ENCODE results near the gene FCGR3A. TPM values are rescaled to one million over a fixed set of nuclear protein-coding genes. Genes with fewer than 3 reads are reported as not detected.
A peak's percentile ranks its signal among the peaks of the same experiment; 100 is the strongest.
"Not testable (repeated sequence)": the region's sequence is repeated elsewhere in the genome, so short reads cannot be mapped to it uniquely, and the experiment has no call there.

The FCGR3A gene
- polyA plus RNA-seq, 3 donors from 2014 or later: 491 to 1,637 (median 1,471) TPM

- not testable (repeated sequence) for H3K27me3 Mint-ChIP-seq (ENCODE audit: low read depth in 3 of 3); H3K9me3 Mint-ChIP-seq
Measured at GRCh38 chr1:161571703-161572102, 22.1 kb upstream of the FCGR3A start.

DNA sequence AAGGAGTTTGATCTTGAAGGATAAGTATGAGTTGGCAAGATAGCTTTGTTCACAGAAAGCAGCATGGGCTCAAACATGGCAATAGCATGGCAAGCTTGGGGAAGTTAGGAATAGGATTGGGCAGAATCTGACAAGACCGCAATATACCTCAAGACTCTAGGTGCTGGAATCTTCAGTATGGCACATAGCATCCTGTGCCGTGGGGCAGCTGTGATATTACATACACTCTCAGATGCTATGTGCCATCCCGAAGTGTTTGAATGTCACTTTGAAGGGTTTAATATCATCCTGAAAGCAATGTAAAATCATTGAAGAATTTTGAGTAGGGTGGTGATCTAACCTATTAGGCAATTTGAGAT, 17.0 kb upstream of the FCGR3A start:
- H3K27ac Mint-ChIP-seq: peak overlapping the region; percentile 12 to 84 (median 71)
- not testable (repeated sequence) for H3K9me3 Mint-ChIP-seq; H3K36me3 Mint-ChIP-seq; H3K27me3 Mint-ChIP-seq (ENCODE audit: low read depth in 3 of 3); DNase-seq
- peak overlapping the region in 3 of 5 donors; percentile 62 to 66 (median 66) for H3K4me3 Mint-ChIP-seq
- H3K4me1 Mint-ChIP-seq: peaks cover 30 to 46% of the 10 kb centered on the region in 2 donors

More at GRCh38 chr1:161571703-161572102, 22.1 kb upstream of the FCGR3A start:
- H3K36me3 Mint-ChIP-seq, DNase-seq, H3K4me1 Mint-ChIP-seq, H3K4me3 Mint-ChIP-seq, H3K27ac Mint-ChIP-seq: not testable (repeated sequence)

DNA sequence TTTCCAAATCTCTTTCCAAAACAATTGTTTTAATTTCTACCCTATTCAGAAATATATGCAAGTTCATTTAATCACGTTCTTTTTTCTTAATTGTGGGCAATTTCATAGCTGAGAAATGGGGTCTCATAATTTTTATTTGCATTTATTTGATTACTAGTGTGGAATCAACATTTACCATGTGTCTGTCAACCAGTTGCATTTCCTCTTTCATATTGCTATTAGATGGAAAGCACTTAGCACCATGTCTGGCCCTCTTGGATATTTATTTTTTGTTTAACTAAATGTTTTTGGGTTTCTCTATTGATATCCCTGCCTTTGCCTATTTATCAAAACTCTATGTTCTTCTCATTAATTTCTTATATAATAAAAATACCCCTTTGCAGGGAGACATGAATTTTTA, 13.9 kb upstream of the FCGR3A start:
- peak overlapping the region in 1 of 5 donors; percentile 40 for H3K4me3 Mint-ChIP-seq
- not testable (repeated sequence) for H3K27me3 Mint-ChIP-seq (ENCODE audit: low read depth in 3 of 3); DNase-seq; H3K36me3 Mint-ChIP-seq; H3K9me3 Mint-ChIP-seq
- peak overlapping the region in 5 of 6 donors; percentile 57 to 83 (median 82) for H3K27ac Mint-ChIP-seq
- peaks cover 46 to 65% of the 10 kb centered on the region in 2 donors for H3K4me1 Mint-ChIP-seq

- not testable (repeated sequence) for H3K9me3 Mint-ChIP-seq
- Mint-ChIP-seq H3K4me3 (peak overlapping the region in 3 of 5 donors; percentile 44 to 63 (median 59)), H3K27ac (peak overlapping the region; percentile 81 to 85 (median 84))
Measured at GRCh38 chr1:161562441-161562840, 12.8 kb upstream of the FCGR3A start.

GRCh38 chr1:161560960-161561715, 11.5 kb upstream of the FCGR3A start:
- not testable (repeated sequence) for H3K9me3 Mint-ChIP-seq; H3K27me3 Mint-ChIP-seq (ENCODE audit: low read depth in 3 of 3); H3K36me3 Mint-ChIP-seq
- Mint-ChIP-seq H3K27ac (peak overlapping the region; percentile 87 to 96 (median 93)), H3K4me3 (peak overlapping the region; percentile 49 to 84 (median 74)), H3K4me1 (peaks cover 44 to 60% of the 10 kb centered on the region in 2 donors)
- DNase-seq: peak in 2 of 3 donors; percentile 36 to 44

More at GRCh38 chr1:161562441-161562840, 12.8 kb upstream of the FCGR3A start:
- H3K27me3 Mint-ChIP-seq (ENCODE audit: low read depth in 3 of 3); DNase-seq; H3K36me3 Mint-ChIP-seq: not testable (repeated sequence)
- H3K4me1 Mint-ChIP-seq: peaks cover 46 to 65% of the 10 kb centered on the region in 2 donors

DNA sequence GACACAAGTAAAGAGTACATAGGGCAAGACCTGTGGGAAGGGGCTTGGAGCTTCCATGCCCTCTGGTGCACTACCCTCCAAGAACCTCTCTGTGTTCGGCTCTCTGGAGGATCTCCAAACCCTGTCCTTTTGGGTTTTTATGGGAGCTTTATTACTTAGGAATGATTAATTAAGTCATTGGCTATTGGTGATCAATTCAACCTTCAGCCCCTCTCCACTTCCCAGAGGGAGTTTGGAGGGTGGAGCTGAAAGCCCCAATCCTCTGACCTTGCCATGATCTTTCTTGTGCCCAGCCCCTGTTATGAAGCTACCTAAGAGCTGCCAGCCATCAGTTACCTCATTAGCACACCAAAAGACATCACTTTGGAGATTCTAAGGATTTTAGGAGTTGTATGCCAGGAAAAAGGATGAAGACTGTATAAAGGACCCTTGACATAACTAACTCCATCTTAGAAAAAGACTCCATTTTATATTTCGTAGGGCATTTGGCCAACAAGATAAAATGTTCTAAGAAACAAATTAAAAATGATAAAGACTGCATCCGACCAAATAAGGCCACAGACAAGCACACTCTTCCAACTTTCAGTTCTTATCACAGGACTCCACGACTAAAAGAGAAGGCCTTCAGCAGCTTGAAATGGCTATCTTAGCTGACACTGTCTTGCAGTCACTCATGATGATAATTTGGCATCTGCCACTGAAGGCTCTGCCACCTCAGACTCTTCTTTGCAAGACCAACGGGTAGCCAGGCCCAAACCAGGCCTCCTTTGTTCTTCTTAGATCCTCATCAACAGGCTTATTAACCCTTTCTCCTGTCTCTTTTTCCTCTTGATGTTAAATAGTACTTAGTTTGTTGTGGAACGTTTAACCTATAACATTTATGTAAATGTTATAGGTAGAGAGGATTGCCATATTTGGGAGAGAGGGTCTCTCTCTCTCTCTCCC, 8.2 kb upstream of the FCGR3A start:
- Mint-ChIP-seq H3K4me1 (peaks cover 51 to 57% of the 10 kb centered on the region in 2 donors), H3K27ac (peak overlapping the region in 2 of 6 donors; percentile 1 to 45)
- not testable (repeated sequence) for H3K27me3 Mint-ChIP-seq (ENCODE audit: low read depth in 3 of 3); H3K9me3 Mint-ChIP-seq; H3K4me3 Mint-ChIP-seq; H3K36me3 Mint-ChIP-seq; DNase-seq

DNA sequence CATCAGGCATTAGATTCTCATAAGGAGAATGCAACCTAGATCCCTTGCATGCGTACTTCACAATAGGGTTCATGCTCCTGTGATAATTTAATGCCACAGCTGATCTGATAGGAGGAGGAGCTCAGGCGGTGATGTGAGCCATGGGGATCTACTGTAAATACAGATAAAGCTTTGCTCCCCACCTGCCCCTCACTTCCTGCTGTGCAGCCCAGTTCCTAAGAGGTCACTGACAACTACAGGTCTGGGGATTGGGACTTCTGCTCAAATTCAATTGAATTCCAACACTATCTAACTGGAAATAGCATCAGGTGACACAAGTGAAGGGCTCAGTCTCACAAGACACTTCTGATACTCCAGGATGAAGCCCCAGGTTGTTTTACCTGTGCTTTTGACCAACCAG, 7.4 kb upstream of the FCGR3A start:
- H3K4me3 Mint-ChIP-seq; H3K27me3 Mint-ChIP-seq (ENCODE audit: low read depth in 3 of 3); H3K36me3 Mint-ChIP-seq; H3K27ac Mint-ChIP-seq; DNase-seq; H3K9me3 Mint-ChIP-seq: not testable (repeated sequence)
- peaks cover 47 to 51% of the 10 kb centered on the region in 2 donors for H3K4me1 Mint-ChIP-seq

GRCh38 chr1:161556143-161556542, 6.5 kb upstream of the FCGR3A start:
- H3K36me3 Mint-ChIP-seq; DNase-seq; H3K9me3 Mint-ChIP-seq; H3K4me3 Mint-ChIP-seq; H3K27me3 Mint-ChIP-seq (ENCODE audit: low read depth in 3 of 3): not testable (repeated sequence)
- Mint-ChIP-seq H3K27ac (peak overlapping the region in 5 of 6 donors; percentile 84 to 94 (median 91)), H3K4me1 (peaks cover 47 to 51% of the 10 kb centered on the region in 2 donors)

DNA sequence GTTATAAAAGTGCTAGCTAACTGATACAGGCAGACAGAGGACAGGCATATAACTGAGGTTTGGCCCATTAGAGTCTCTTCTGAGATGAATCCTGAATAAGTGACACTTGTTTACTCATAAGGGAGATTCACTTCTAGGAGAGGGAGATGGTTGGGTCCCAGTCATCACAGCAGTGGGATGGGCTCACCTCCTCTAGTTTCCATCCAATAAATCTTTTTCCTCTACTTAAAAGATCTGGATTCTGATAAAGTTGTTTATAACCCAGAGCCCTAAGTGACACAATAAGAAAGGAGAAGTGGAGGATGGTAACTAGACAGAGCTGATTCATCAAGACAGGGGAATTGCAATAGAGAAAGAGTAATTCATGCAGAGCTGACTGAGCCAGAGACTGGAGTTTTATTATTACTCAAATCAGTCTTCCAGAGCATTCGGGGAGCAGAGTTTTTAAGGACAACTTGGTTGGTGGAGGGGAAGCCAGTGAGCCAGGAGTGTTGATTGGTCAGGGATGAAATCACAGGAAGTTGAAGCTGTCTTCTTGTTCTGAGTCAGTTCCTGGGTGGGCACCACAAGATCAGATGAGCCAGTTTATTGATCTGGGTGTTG, 5.3 kb upstream of the FCGR3A start:
- not testable (repeated sequence) for H3K9me3 Mint-ChIP-seq; H3K36me3 Mint-ChIP-seq; H3K27me3 Mint-ChIP-seq (ENCODE audit: low read depth in 3 of 3); DNase-seq
- Mint-ChIP-seq H3K27ac (peak overlapping the region; percentile 81 to 94 (median 93)), H3K4me1 (peaks cover 52 to 56% of the 10 kb centered on the region in 2 donors), H3K4me3 (peak overlapping the region; percentile 57 to 83 (median 71))

DNA sequence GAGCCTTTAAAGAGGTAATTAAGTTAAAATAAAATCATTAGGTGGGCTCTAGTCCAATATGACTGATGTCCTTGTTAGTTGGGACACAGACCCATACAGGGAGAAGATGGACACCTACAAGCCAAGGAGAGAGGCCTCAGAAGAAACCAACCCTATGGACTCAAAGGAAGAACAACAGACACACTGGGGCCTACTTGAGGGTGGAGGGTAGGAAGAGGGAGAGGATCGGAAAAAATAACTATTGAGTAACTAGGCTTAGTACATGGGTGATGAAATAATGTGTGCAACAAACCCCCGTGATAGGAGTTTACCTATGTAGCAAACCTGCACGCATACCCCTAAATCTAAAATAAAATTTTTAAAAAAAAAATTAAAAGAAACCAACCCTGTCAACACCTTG, 4.7 kb upstream of the FCGR3A start:
- not testable (repeated sequence) for DNase-seq; H3K9me3 Mint-ChIP-seq; H3K36me3 Mint-ChIP-seq; H3K27me3 Mint-ChIP-seq (ENCODE audit: low read depth in 3 of 3)
- Mint-ChIP-seq H3K4me1 (peaks cover 55 to 58% of the 10 kb centered on the region in 2 donors), H3K4me3 (peak overlapping the region in 4 of 5 donors; percentile 33 to 70 (median 50)), H3K27ac (peak overlapping the region in 5 of 6 donors; percentile 85 to 93 (median 86))

DNA sequence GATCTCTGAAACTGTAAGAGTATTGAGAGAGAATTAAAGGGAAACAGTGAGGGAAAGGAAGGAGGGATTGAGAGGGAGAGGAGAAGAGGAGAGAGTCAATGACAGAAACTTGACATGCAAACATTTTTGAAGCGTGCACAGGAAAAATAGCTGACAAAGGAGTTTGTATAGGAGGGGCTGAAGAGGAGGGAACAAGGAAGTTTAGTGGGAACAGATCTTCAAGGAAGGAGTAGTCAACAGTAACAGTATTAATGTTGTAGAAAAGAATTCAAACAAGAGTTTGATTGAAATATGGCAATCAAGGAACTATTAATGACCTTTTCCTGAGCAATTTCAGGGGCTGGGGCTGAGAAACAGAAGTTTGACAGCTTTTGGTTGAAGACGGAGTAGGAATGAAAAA, 4.0 kb upstream of the FCGR3A start:
- not testable (repeated sequence) for H3K36me3 Mint-ChIP-seq; H3K9me3 Mint-ChIP-seq; H3K27me3 Mint-ChIP-seq (ENCODE audit: low read depth in 3 of 3); DNase-seq
- H3K4me1 Mint-ChIP-seq: peaks cover 56 to 59% of the 10 kb centered on the region in 2 donors
- H3K4me3 Mint-ChIP-seq: peak overlapping the region in 1 of 5 donors; percentile 70
- peak overlapping the region in 5 of 6 donors; percentile 40 to 88 (median 85) for H3K27ac Mint-ChIP-seq

GRCh38 chr1:161550942-161551341, 1.3 kb upstream of the FCGR3A start:
- H3K9me3 Mint-ChIP-seq; DNase-seq; H3K27me3 Mint-ChIP-seq (ENCODE audit: low read depth in 3 of 3): not testable (repeated sequence)
- H3K4me3 Mint-ChIP-seq: peak overlapping the region; percentile 81 to 97 (median 94)
- peaks cover 16 to 21% (median 20%) of the 10 kb centered on the region in 3 donors for H3K36me3 Mint-ChIP-seq
- H3K27ac Mint-ChIP-seq: peak overlapping the region; percentile 91 to 97 (median 96)
- H3K4me1 Mint-ChIP-seq: peaks cover 72 to 81% of the 10 kb centered on the region in 2 donors

DNA sequence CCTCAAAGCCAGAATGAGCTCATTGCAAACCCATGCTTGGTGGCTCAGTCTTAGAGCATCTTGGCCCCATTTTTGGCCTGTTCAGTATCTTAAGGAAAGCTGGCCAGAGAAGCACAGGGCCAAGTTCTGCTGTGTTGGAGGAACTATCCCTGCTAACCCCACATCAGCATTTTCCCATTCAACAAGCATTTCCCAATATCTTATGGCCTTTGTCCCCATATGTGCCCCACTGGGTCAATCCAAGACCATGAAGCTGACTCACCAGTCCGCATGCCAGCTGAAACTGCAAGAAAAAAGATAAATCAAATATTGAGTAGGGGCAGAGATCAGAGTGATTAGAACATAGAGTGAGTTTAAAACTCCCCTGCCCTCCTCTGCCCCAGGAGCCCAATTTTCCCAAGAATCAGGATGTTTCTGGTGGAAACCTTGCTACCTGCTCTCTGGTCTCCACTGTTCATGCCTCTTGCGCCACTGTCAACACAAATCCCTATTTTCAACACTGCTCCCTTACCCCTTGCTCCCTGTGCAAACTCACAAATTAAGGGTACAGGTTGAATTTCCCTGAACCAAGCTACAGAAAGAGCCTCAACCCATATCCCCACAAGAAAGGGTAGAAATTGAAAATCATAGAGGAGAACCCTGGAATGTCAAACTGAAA, 740 bp downstream of the FCGR3A start:
- H3K9me3 Mint-ChIP-seq; H3K27me3 Mint-ChIP-seq (ENCODE audit: low read depth in 3 of 3); DNase-seq: not testable (repeated sequence)
- peaks cover 67 to 78% of the 10 kb centered on the region in 2 donors for H3K4me1 Mint-ChIP-seq
- H3K27ac Mint-ChIP-seq: peak overlapping the region; percentile 91 to 97 (median 96)
- peak overlapping the region; percentile 81 to 97 (median 94) for H3K4me3 Mint-ChIP-seq
- peaks cover 21 to 23% (median 23%) of the 10 kb centered on the region in 3 donors for H3K36me3 Mint-ChIP-seq
